HG02642 (cell line): ENCODE measurements around the gene PLIN3.
"Not testable (repeated sequence)": the region's sequence is repeated elsewhere in the genome, so short reads cannot be mapped to it uniquely, and the experiment has no call there.

Experiments used
- ATAC-seq: cut with Tn5 transposase; IDR thresholded peaks from one replicate; pipeline ENCODE4 v1.9.1; 2021; ENCODE audit warnings: mild to moderate bottlenecking; ENCODE audit not compliant: unreplicated experiment, poor library complexity

Gene PLIN3, protein sequence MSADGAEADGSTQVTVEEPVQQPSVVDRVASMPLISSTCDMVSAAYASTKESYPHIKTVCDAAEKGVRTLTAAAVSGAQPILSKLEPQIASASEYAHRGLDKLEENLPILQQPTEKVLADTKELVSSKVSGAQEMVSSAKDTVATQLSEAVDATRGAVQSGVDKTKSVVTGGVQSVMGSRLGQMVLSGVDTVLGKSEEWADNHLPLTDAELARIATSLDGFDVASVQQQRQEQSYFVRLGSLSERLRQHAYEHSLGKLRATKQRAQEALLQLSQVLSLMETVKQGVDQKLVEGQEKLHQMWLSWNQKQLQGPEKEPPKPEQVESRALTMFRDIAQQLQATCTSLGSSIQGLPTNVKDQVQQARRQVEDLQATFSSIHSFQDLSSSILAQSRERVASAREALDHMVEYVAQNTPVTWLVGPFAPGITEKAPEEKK

GRCh38 chr19:4867534-4868285, at the start of gene PLIN3:
TSS of gene PLIN3 (minus strand) at chr19:4867667. CDS start at chr19:4861394, 6,273 bp downstream.
- peak; percentile 87 for ATAC-seq

DNA sequence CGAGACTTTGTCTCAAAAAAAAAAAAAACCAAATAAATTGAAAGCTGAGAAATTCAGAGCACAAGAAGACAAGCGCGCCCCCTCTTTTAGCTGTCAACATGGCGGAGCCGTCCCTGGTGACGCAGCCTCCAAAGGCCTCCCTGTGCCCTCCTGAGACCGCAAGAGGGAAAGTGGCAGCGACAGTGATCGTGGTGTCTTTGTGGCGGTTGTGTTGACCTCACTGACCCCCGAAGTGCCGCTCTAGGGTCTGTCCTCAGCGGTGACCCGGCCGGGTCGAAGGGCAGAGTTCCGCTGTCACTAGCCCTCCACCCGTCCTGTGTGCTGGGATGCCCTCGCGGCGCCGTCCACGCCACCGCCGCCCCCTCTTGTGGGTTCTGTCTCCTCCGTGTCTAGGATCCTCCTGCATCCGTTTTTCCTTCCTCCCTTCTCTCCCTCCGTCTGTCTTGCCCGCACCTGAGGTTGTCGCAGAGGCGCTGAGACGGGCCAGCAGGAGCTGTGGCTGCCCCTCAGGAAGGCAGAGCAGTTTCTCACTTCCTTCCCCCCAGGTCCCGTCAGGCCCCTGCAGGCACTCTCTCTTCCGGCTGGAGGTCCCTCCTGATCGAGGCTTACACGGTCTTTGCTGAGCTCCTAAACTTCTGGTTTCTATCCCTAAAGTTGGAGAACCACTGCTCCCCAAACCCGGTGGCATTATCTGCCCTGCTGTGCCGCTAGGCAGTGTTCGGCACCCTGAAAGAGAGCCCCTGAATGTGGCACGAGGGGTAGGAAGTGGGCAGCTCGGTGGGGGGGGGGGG, 49.0 kb upstream of the PLIN3 start:
- ATAC-seq = no peak

DNA sequence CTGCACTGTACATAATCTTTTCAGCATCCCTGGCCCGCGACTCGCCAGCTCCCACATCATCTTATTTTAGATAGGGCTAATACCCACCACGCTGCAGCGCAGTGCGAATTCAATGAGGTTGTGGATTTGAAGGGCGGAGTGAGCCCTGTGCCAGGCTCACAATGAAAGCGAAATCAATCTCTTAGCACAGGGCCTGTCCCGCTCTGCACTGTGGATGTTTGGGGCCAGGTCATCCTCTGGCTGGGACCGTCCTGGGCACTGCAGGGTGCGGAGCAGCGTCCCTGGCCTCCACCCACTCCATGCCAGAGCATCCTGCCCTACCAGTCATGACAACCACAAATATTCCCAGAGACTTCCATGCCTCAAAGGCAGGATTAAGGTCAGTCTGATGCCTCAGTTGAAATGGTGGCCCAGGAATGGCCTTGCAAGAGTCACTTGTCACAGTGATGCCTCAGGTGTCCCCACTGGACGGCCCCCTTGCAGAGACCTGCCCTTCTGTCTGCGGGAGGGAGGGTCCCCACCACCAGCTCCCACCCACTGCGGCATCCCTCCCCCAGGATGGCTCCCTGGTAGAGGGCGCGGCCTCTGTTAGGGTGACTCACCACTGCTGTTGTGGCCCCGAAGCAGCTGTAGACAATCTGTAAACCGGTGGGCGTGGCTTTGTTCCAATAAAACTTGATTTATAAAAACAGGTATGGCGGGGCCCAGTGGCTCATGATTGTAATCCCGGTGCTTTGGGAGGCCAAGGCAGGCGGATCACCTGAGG, 47.5 kb upstream of the PLIN3 start:
- no peak for ATAC-seq

- no peak for ATAC-seq
These were observed 46.7 kb upstream of the PLIN3 start for GRCh38 chr19:4913996-4914735.

GRCh38 chr19:4911786-4912672, 44.6 kb upstream of the PLIN3 start:
- no peak for ATAC-seq

DNA sequence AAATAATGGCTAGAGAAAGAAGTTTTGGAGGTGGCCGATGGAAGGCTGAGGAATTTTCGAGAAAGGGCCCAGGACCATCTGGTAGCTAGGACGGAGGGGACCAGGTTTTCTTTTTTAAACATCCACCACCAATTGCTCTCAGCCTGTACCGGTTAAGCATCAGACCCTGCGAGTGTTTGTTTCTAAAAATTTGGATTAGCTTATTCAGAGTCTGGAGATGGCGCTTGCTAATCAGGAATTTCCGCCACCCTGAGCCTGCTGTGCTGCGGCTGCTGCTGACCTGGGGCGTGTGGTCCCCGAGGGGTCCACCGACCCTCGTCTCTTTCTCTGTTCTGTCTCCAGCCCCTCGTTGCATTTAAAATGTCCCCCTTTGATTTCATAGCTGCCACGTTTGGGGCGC, 43.8 kb upstream of the PLIN3 start:
- no peak for ATAC-seq

DNA sequence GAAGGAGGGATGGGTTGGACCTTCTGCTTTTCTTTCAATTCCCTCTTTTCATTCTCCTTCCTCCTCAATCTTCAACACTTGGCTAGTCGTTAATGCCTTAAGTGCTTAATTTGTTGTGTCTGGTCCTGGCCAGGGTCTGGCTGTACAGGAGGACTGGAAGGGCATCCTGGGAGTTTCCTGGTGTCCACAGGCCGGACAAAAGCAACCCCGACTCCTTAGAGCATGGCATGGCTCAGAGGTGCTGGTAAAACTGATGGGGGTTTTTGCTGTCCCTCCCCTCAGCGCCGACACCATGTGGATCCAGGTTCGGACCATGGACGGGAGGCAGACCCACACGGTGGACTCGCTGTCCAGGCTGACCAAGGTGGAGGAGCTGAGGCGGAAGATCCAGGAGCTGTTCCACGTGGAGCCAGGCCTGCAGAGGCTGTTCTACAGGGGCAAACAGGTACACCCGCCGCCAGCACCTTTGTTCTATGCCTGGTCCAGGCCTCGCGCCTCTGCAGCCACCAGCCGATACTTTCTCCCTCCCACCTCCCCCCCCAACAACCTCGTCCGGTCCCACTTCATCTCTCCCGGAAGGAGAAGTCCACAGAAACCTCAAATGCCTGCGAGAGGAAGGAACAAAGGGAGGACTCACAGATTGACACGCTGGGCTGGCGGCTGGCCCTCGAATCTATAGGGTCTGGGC, 43.3 kb upstream of the PLIN3 start:
- no peak for ATAC-seq

DNA sequence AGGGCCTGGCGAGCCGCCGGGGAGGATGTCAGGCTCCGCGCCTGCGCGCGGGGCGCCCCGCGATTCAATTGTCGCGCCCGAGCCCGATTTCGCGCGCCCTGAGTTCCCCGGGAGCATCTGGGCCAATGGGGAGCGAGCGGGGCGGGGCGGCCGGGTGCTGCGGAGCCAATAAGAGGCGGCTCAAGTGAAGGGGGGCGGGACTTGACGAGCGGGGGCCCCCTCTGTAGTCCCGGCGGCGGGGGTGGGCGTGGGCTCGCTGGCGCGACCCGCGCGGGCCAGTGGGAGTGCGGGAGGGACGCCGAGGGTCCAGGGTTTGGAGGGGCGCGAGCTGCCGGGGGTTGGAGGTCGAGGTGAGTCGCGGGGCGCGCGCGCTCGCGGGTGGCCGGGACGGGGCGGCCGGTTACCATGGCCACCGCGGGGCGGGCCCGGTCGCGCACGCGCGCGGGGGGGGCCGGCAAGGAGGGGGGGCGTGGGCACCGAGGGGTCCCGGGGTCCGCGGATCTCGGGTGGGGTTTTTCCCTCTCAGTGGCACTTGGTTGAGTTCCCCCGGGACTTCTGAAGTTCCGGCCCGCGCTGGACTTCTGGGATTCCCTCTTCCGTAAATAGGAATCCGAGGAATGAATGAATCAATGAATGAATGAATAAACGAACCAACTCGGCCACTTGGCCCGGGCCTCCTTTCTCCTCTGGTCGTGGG, 42.6 kb upstream of the PLIN3 start:
- peak; percentile 83 for ATAC-seq

DNA sequence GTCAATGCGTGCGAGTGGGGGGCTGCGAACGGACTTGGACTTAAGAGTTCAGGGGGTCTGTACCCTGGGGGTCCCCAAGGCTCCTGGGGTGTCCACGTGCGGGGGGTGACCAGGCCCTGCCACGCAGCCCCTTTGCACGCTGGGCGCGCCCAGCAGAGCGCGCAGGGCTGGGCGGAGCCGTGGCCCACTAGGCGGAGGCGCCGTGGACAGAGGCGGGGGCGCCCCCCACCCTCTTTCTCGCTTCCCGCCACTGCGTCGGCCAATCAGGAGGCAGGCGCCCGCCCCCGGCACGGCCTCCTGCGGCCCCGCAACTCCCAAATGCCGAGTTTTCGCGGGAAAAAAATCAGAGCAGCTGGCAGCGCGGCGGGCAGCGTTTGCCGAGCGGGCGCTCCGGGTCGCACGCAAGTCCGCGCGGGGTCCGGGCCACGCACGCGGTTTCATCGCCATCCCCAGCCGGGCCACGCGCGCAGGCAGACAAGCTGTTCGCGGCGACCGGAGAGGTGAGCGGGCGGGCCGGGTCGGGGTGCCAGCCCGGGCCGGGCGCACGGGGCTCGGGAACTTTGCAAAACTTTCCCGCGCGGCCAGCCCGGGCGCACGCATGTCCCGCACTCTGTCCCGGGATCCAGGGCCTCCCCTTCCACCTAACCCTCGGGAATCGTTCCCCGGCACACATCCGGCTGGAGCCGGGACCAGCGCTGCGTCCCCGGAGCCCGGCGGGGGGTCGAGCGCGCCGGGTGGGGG, 41.9 kb upstream of the PLIN3 start, which contains the start of gene UHRF1:
Gene UHRF1, plus strand, starts transcription at position 346 of the 741 bp plus-strand sequence. CDS start 1,385 bp downstream, outside the sequence.
- peak; percentile 25 for ATAC-seq

- ATAC-seq = no peak
These were observed 41.3 kb upstream of the PLIN3 start for GRCh38 chr19:4908781-4909155.

- ATAC-seq = no peak
These were observed 40.9 kb upstream of the PLIN3 start for GRCh38 chr19:4908360-4908759.

DNA sequence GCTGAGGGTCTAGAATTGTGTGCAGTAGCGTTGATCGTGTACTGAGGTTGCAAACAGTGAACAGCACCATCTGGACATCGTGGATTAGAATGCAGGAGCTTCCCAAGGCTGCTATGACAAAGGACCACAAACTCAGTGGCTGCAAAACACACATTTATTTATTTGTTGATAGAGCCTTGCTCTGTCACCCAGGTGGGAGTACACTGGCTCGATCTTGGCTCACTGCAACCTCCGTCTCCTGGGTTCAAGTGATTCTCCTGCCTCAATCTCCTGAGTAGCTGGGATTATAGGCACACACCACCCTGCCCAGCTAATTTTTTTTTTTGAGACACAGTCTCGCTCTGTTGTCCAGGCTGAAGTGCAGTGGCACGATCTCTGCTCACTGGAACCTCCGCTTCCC, 39.5 kb upstream of the PLIN3 start:
- ATAC-seq = no peak

- no peak for ATAC-seq
These were observed 37.0 kb upstream of the PLIN3 start for GRCh38 chr19:4904481-4904880.

- ATAC-seq = no peak
These were observed 35.3 kb upstream of the PLIN3 start, which contains the start of gene ARRDC5 for GRCh38 chr19:4902796-4903195. TSS of gene ARRDC5 (minus strand) at chr19:4902896. CDS start at chr19:4902825, 71 bp downstream.

DNA sequence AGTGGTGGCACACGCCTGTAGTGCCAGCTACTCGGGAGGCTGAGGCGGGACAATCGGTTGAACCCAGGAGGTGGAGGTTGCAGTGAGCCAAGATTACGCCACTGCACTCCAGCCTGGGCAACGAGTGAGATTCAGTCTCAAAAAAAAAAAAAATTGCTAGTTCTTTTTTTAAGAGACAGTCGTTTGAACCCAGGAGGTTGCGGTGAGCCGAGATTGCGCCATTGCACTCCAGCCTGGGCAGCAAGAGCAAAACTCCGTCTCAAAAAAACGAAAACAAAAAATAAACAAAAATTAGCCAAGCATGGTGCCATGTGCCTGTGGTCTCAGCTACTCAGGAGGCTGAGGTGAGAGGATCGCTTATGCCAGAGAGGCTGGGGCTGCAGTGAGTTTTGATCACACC, 33.4 kb upstream of the PLIN3 start:
- not testable (repeated sequence) for ATAC-seq

- no peak for ATAC-seq
These were observed 29.7 kb upstream of the PLIN3 start for GRCh38 chr19:4897146-4897545.
